ENCODE results near the gene UQCRHL. TPM values are rescaled to one million over a fixed set of nuclear protein-coding genes. Genes with fewer than 3 reads are reported as not detected.

The UQCRHL gene
- total RNA-seq, 1 experiment from 2014 or later = 11.2 TPM

GRCh38 chr1:15799928-15800835 is 7.3 kb downstream of the UQCRHL start:
- TF ChIP-seq EZH2 (IDR thresholded peaks at IDR 0.05; ENCODE audit: low read length, unreplicated experiment) (no peak), EZH2phosphoT487 (IDR thresholded peaks at IDR 0.05; ENCODE audit: borderline replicate concordance, low read length) (no peak)
- TF ChIP-seq, protein P1, sequence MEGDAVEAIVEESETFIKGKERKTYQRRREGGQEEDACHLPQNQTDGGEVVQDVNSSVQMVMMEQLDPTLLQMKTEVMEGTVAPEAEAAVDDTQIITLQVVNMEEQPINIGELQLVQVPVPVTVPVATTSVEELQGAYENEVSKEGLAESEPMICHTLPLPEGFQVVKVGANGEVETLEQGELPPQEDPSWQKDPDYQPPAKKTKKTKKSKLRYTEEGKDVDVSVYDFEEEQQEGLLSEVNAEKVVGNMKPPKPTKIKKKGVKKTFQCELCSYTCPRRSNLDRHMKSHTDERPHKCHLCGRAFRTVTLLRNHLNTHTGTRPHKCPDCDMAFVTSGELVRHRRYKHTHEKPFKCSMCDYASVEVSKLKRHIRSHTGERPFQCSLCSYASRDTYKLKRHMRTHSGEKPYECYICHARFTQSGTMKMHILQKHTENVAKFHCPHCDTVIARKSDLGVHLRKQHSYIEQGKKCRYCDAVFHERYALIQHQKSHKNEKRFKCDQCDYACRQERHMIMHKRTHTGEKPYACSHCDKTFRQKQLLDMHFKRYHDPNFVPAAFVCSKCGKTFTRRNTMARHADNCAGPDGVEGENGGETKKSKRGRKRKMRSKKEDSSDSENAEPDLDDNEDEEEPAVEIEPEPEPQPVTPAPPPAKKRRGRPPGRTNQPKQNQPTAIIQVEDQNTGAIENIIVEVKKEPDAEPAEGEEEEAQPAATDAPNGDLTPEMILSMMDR (conservative IDR thresholded peaks at IDR 0.05; ENCODE audit: low read depth, low read length) = no peak
- peak overlapping the region; percentile 91 for H3K4me2 ChIP-seq (ENCODE audit: low read length)
- H3K9ac ChIP-seq (ENCODE audit: low read length) = peak overlapping the region; percentile 83
- H3K27me3 ChIP-seq (ENCODE audit: low read length) = no peaks in the 10 kb centered on the region
- H3K9me2 ChIP-seq (replicated peaks; ENCODE audit: low read length) = no peaks in the 10 kb centered on the region
- ChIA-PET CTCF (interaction anchor here (0.5 to 1.0 kb wide), 2 partner anchors 16 to 33 kb away, joined by 7 to 12 read pairs; no protein-coding TSS in a partner anchor), POLR2A (ENCODE audit: unreplicated experiment) (interaction anchor here (1.9 kb wide), 1 partner anchor 33 kb away, joined by 12 read pairs; no protein-coding TSS in a partner anchor)
- intact Hi-C loops (cut with micrococcal nuclease) = loop anchor here (5.0 kb wide), 1 partner anchor 117 kb away; no protein-coding TSS in a partner anchor
- DNase-seq (peak; percentile 96), ATAC-seq (peak; percentile 52)
- no peaks in the 10 kb centered on the region for H4K20me1 ChIP-seq (ENCODE audit: low read length)
- peaks cover 67% of the 10 kb centered on the region for H3K4me1 ChIP-seq (ENCODE audit: insufficient read depth, low read length)
- peak overlapping the region; percentile 55 for H3K4me3 ChIP-seq (ENCODE audit: low read length)
- no peaks in the 10 kb centered on the region for H3K36me3 ChIP-seq (ENCODE audit: low read depth, low read length)
- H3K79me2 ChIP-seq (ENCODE audit: low read length) = peaks cover 5% of the 10 kb centered on the region
- H3F3A ChIP-seq (ENCODE audit: low read length, unreplicated experiment) = no peaks in the 10 kb centered on the region
- peak overlapping the region; percentile 28; the same call in 1 of the 2 replicates for H2AFZ ChIP-seq (ENCODE audit: low read length)
- peak overlapping the region; percentile 94 for H3K27ac ChIP-seq (ENCODE audit: low read length)
- no peaks in the 10 kb centered on the region for H3K9me3 ChIP-seq (ENCODE audit: low read length)
- BruUV-seq (replicated peaks) = TSS peak; percentile 17

DNA sequence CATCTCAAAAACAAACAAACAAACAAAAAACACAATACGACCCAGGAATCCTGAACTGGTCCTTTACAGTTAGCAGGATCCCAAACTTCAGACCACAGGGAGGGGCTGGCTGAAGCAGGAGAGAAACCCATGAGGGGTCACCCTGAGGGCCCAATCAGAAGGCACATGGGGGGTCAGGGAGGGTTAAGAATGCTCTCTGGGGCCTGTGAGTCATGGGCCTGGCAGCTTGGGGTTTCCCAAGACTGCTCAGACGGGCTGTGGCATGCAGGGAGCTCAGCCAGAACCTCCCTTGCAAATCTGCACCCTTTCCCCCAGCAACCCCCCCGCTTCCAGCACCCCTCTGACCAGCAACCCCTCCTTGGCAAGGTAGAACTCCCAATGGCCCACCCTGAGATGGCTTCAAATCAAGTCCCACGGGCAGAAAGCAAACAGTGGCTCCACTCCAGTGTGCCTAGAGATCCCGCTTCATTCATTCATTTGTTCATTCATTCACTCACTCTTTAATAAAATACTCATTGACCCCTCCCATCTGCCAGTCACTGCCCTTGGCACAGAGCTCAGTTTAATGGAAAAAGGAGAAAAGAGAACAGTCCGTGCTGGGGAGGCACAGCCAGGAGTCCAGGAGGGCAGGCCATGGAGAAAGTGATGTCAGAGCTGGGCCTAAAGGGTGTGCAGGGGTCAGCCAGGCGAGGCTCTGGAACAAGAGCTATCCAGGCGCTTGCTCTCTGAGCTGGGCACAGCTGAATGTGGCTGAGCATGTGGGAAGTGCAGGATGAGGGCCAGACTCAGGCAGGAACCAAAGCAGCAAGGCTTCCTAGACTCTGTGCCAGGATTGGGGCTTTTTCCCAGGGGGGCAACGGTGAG is 8.2 kb downstream of the UQCRHL start:
- BruUV-seq (replicated peaks) = TSS peak; percentile 27
- H2AFZ ChIP-seq (ENCODE audit: low read length) = no peak overlapping the region
- ATAC-seq (peak; percentile 27), DNase-seq (peak; percentile 96)
- H3F3A ChIP-seq (ENCODE audit: low read length, unreplicated experiment) = no peaks in the 10 kb centered on the region
- no peak for TF ChIP-seq EZH2phosphoT487 (IDR thresholded peaks at IDR 0.05; ENCODE audit: borderline replicate concordance, low read length)
- H3K9ac ChIP-seq (ENCODE audit: low read length) = peak overlapping the region; percentile 83
- peak overlapping the region; percentile 55; the same call in 1 of the 2 replicates for H3K4me3 ChIP-seq (ENCODE audit: low read length)
- H3K36me3 ChIP-seq (ENCODE audit: low read depth, low read length) = no peaks in the 10 kb centered on the region
- H3K4me1 ChIP-seq (ENCODE audit: insufficient read depth, low read length) = peaks cover 74% of the 10 kb centered on the region
- H3K27ac ChIP-seq (ENCODE audit: low read length) = peak overlapping the region; percentile 94
- no peaks in the 10 kb centered on the region for H3K27me3 ChIP-seq (ENCODE audit: low read length)
- CTCF ChIA-PET = interaction anchor here (0.7 to 1.0 kb wide), 2 partner anchors 16 to 34 kb away, joined by 3 to 12 read pairs; no protein-coding TSS in a partner anchor
- POLR2A ChIA-PET (ENCODE audit: unreplicated experiment) = interaction anchor here (0.5 to 1.9 kb wide), 3 partner anchors 34 to 1104 kb away, joined by 3 to 12 read pairs (median 4); no protein-coding TSS in a partner anchor
- H3K9me2 ChIP-seq (replicated peaks; ENCODE audit: low read length) = no peaks in the 10 kb centered on the region
- peak overlapping the region; percentile 91 for H3K4me2 ChIP-seq (ENCODE audit: low read length)
- intact Hi-C loops (cut with micrococcal nuclease) = loop anchor here (5.0 kb wide), 1 partner anchor 118 kb away; no protein-coding TSS in a partner anchor
- H4K20me1 ChIP-seq (ENCODE audit: low read length) = no peaks in the 10 kb centered on the region
- H3K79me2 ChIP-seq (ENCODE audit: low read length) = peaks cover 8% of the 10 kb centered on the region
- no peaks in the 10 kb centered on the region for H3K9me3 ChIP-seq (ENCODE audit: low read length)

Data from PC-3 (cell line).